IMR-90 (cell line): Measurements from ENCODE around the gene CASP3. TPM values are rescaled to one million over a fixed set of nuclear protein-coding genes. Genes with fewer than 3 reads are reported as not detected.

Experiments
- ATAC-seq: fragments of 200-7000 bp; cut with Tn5 transposase; 2 replicates; pipeline ENCODE4 v1.9.1; 2020; ENCODE audit warnings: low read depth, mild to moderate bottlenecking, moderate library complexity
- BruUV-seq: library from RNA; stranded (reverse); fragments of 400-500 nt; replicated peaks from 2 replicates; lab custom pipeline; 2021; lab: Mats Ljungman, UMichigan
- CTCF ChIA-PET: fragments of 300-600 bp; formaldehyde crosslinking; extraction: SDS; loops from one replicate; lab custom pipeline; 2021; ENCODE audit warnings: antibody characterized with exemption; lab: Yijun Ruan, JAX
- POLR2A ChIA-PET: fragments of 300-600 bp; sonication (Branson Sonifier 250); formaldehyde crosslinking; loops from one replicate; lab custom pipeline; 2022; ENCODE audit warnings: antibody characterized with exemption; ENCODE audit not compliant: unreplicated experiment; lab: Charles Lee
- DNase-seq: peaks from one replicate; pipeline ENCODE4 v3.0.0; 2013
- H2AFZ ChIP-seq: replicated peaks from 2 replicates; pipeline ENCODE3; 2013; ENCODE audit warnings: low read length, mild to moderate bottlenecking; ENCODE audit not compliant: poor library complexity
- H2AK5ac ChIP-seq: 2 replicates; pipeline ENCODE4 v1.6.1; 2013; ENCODE audit warnings: low read depth, low read length, inconsistent platforms
- H2AK9ac ChIP-seq: replicated peaks from 2 replicates; pipeline ENCODE3; 2013; ENCODE audit warnings: mild to moderate bottlenecking, low read depth, low read length, moderate library complexity; ENCODE audit not compliant: poor library complexity
- H2BK120ac ChIP-seq: 2 replicates; pipeline ENCODE4 v1.6.1; 2013; ENCODE audit warnings: low read depth, low read length, inconsistent platforms
- H2BK15ac ChIP-seq: 3 replicates; pipeline ENCODE4 v1.6.1; 2013; ENCODE audit warnings: low read depth, low read length, inconsistent platforms
- H2BK20ac ChIP-seq: 2 replicates; pipeline ENCODE4 v1.6.1; 2013; ENCODE audit warnings: low read depth, mild to moderate bottlenecking, inconsistent platforms, low read length, moderate library complexity
- H2BK5ac ChIP-seq: 2 replicates; pipeline ENCODE4 v1.6.1; 2013; ENCODE audit warnings: mild to moderate bottlenecking, low read depth, low read length, inconsistent platforms; ENCODE audit not compliant: poor library complexity, severe bottlenecking
- H3K14ac ChIP-seq: replicated peaks from 2 replicates; pipeline ENCODE4 v1.6.1; 2013; ENCODE audit warnings: low read depth, low read length, inconsistent platforms
- H3K18ac ChIP-seq: 2 replicates; pipeline ENCODE4 v1.6.1; 2013; ENCODE audit warnings: low read depth, low read length, control low read depth
- H3K23ac ChIP-seq: 2 replicates; pipeline ENCODE4 v1.6.1; 2013; ENCODE audit warnings: low read depth, low read length, inconsistent platforms
- H3K27ac ChIP-seq: 2 replicates; pipeline ENCODE4 v1.5.1; 2013; ENCODE audit warnings: mild to moderate bottlenecking, control low read depth, low read length; ENCODE audit not compliant: insufficient read depth
- H3K27me3 ChIP-seq: 2 replicates; pipeline ENCODE4 v1.6.1; 2013; ENCODE audit warnings: low read length; ENCODE audit not compliant: control insufficient read depth, insufficient read depth
- H3K36me3 ChIP-seq: 2 replicates; pipeline ENCODE4 v1.6.1; 2013; ENCODE audit warnings: low read length, mixed read lengths; ENCODE audit not compliant: control insufficient read depth, insufficient read depth
- H3K4ac ChIP-seq: 2 replicates; pipeline ENCODE4 v1.6.1; 2013; ENCODE audit warnings: low read depth, low read length, inconsistent platforms
- H3K4me1 ChIP-seq: 2 replicates; pipeline ENCODE4 v1.6.1; 2013; ENCODE audit warnings: low read length, mixed read lengths; ENCODE audit not compliant: control insufficient read depth, insufficient read depth
- H3K4me2 ChIP-seq: 2 replicates; pipeline ENCODE4 v1.6.1; 2013; ENCODE audit warnings: low read depth, mild to moderate bottlenecking, control low read depth, low read length, moderate library complexity
- H3K4me3 ChIP-seq: 2 replicates; pipeline ENCODE4 v1.5.1; 2013; ENCODE audit warnings: low read depth, mild to moderate bottlenecking, control low read depth, low read length, moderate library complexity; ENCODE audit not compliant: insufficient read depth
- H3K56ac ChIP-seq: 2 replicates; pipeline ENCODE4 v1.6.1; 2013; ENCODE audit warnings: low read length, inconsistent platforms; ENCODE audit not compliant: insufficient read depth; ENCODE audit errors: extremely low read depth
- H3K79me1 ChIP-seq, 2 experiments: 2 replicates each; pipeline ENCODE4 v1.6.1; 2013; ENCODE audit warnings: low read length in 2 of 2, inconsistent platforms in 1 of 2, low read depth in 1 of 2
- H3K9ac ChIP-seq: 2 replicates; pipeline ENCODE4 v1.6.1; 2013; ENCODE audit warnings: low read depth, low read length, control low read depth
- H3K9me1 ChIP-seq: 2 replicates; pipeline ENCODE4 v1.6.1; 2013; ENCODE audit warnings: low read length, inconsistent platforms; ENCODE audit not compliant: insufficient read depth
- H3K9me3 ChIP-seq: 2 replicates; pipeline ENCODE4 v1.6.1; 2013; ENCODE audit warnings: low read length; ENCODE audit not compliant: control insufficient read depth, insufficient read depth
- H4K20me1 ChIP-seq: 2 replicates; pipeline ENCODE4 v1.6.1; 2013; ENCODE audit warnings: low read length, inconsistent platforms; ENCODE audit not compliant: insufficient read depth
- H4K5ac ChIP-seq: 2 replicates; pipeline ENCODE4 v1.6.1; 2013; ENCODE audit warnings: mild to moderate bottlenecking, low read depth, low read length, control low read depth
- H4K8ac ChIP-seq, 2 experiments: 2 replicates each; pipeline ENCODE4 v1.6.1; 2013; ENCODE audit warnings: low read depth in 2 of 2, low read length in 2 of 2, control low read depth in 1 of 2, inconsistent platforms in 1 of 2
- H4K91ac ChIP-seq: 2 replicates; pipeline ENCODE4 v1.6.1; 2013; ENCODE audit warnings: low read depth, low read length, inconsistent platforms; ENCODE audit not compliant: insufficient read depth
- BHLHE40 ChIP-seq: fragments of 150-350 bp; IDR thresholded peaks from 2 replicates; pipeline ENCODE4 v1.6.1; 2016; ENCODE audit warnings: mild to moderate bottlenecking, low read depth, low read length
- CEBPB ChIP-seq: IDR thresholded peaks from 2 replicates; pipeline ENCODE4 v1.6.1; 2012; ENCODE audit warnings: low read depth, low read length, improper control_type of control experiment
- CHD1 ChIP-seq: IDR thresholded peaks from 2 replicates; pipeline ENCODE4 v1.6.1; 2012; ENCODE audit warnings: low read depth, low read length, improper control_type of control experiment
- FOS ChIP-seq: fragments of 150-350 bp; IDR thresholded peaks from 2 replicates; pipeline ENCODE4 v1.6.1; 2016; ENCODE audit warnings: low read depth, low read length
- MAFK ChIP-seq: IDR thresholded peaks from 2 replicates; pipeline ENCODE4 v1.6.1; 2012; ENCODE audit warnings: low read depth, low read length, improper control_type of control experiment
- MXI1 ChIP-seq: IDR thresholded peaks from 2 replicates; pipeline ENCODE4 v1.6.1; 2012; ENCODE audit warnings: low read depth, mild to moderate bottlenecking, low read length, moderate library complexity, borderline replicate concordance
- NFE2L2 ChIP-seq: fragments of 150-350 bp; IDR thresholded peaks from 2 replicates; pipeline ENCODE4 v1.6.1; 2016; ENCODE audit warnings: low read depth, mild to moderate bottlenecking, low read length
- POLR2A ChIP-seq: IDR thresholded peaks from 2 replicates; pipeline ENCODE4 v1.6.1; 2012; ENCODE audit warnings: mild to moderate bottlenecking, low read depth, low read length
- RAD21 ChIP-seq: IDR thresholded peaks from 2 replicates; pipeline ENCODE4 v1.6.1; 2012; ENCODE audit warnings: low read length, improper control_type of control experiment
- RCOR1 ChIP-seq: IDR thresholded peaks from 2 replicates; pipeline ENCODE4 v1.6.1; 2012; ENCODE audit warnings: mild to moderate bottlenecking, low read length, improper control_type of control experiment; ENCODE audit not compliant: insufficient replicate concordance
- RFX5 ChIP-seq: IDR thresholded peaks from 2 replicates; pipeline ENCODE4 v1.8.0; 2012; ENCODE audit warnings: low read depth, mild to moderate bottlenecking, low read length, moderate library complexity
- WGBS, 2 experiments: methylation state at CpG; one replicate each; pipeline versions ENCODE4 v1.1.5 to v1.1.7; 2013; ENCODE audit warnings: missing lambda C conversion rate in 2 of 2; ENCODE audit not compliant: insufficient read length in 1 of 2; ENCODE audit errors: extremely low coverage in 2 of 2; 5-methylcytosine and 5-hydroxymethylcytosine counted together
- dilution Hi-C: fragments of 300-500 bp; cut with HindIII; formaldehyde crosslinking; loops from one replicate; pipeline ENCODE4 v1.14.3; 2018; ENCODE audit warnings: low sequenced_read_pairs; ENCODE audit not compliant: unreplicated experiment
- in situ Hi-C: fragments of 300-500 bp; cut with MboI; formaldehyde crosslinking; loops from 3 replicates; pipeline ENCODE4 v1.14.3; 2019; ENCODE audit warnings: low sequenced_read_pairs, inconsistent platforms, mixed read lengths
- intact Hi-C: fragments of 100-400 bp; cut with micrococcal nuclease; formaldehyde crosslinking; loops from 2 replicates; pipeline ENCODE4 v1.10.0; 2022
- polyA plus RNA-seq, 3 experiments: library from polyadenylated mRNA; depleted of rRNA; stranded (reverse); fragments of >200 nt; gene quantifications; 2 replicates each; pipeline ENCODE4 v1.2.3, GENCODE V29; 2012; ENCODE audit warnings: low replicate concordance in 1 of 3
- total RNA-seq: library from RNA; depleted of rRNA; stranded (reverse); fragments of >200 nt; gene quantifications from 2 replicates; pipeline ENCODE4 v1.2.3, GENCODE V29; 2012
- TF ChIP-seq, protein P1 (sequence below): conservative IDR thresholded peaks from 2 replicates; pipeline ENCODE4 v1.5.1; 2012; ENCODE audit warnings: mild to moderate bottlenecking, low read depth, low read length, improper control_type of control experiment
- TF ChIP-seq, protein P2 (sequence below): fragments of 150-350 bp; IDR thresholded peaks from 2 replicates; pipeline ENCODE4 v1.6.1; 2017; ENCODE audit warnings: mild to moderate bottlenecking, antibody characterized with exemption, low read length, low read depth

CASP3 gene
- total and polyA plus RNA-seq, 2 of the 4 experiments (the other 2 are of a cell fraction) = 26.7 to 27.4 TPM

DNA sequence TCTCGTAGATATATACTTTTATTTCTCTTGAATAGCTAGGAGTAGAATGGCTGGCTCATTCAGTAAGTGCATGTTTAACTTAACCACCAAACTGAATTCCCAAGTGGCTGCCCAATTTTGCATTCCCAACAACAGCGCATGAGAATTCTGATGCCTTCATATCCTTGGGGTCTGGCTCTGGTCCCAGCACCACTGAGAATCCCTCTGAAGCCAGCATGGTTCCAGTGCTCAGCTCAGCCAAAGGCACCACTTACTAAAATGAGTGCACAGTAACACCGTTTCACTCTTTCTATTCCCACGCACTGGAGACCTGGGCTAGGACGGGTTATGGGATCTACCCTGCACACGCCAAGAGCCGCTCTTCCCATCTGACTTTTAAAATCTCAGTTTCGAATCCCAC is 60.4 kb downstream of the CASP3 start:
- Histone ChIP-seq H4K8ac (no peak overlapping the region), H2BK120ac (no peak overlapping the region), H4K20me1 (no peaks in the 10 kb centered on the region), H2BK20ac (no peak overlapping the region), H2AFZ (no peak overlapping the region), H2AK5ac (no peak overlapping the region), H3K56ac (no peak overlapping the region), H3K9me1 (no peaks in the 10 kb centered on the region), H3K4me2 (no peak overlapping the region), H3K9ac (no peak overlapping the region), H3K27me3 (no peaks in the 10 kb centered on the region), H2AK9ac (no peak overlapping the region), H3K4ac (no peak overlapping the region), H2BK5ac (no peak overlapping the region), H4K91ac (no peak overlapping the region), H3K18ac (no peak overlapping the region), H3K9me3 (no peaks in the 10 kb centered on the region), H3K36me3 (no peaks in the 10 kb centered on the region), H3K27ac (no peak overlapping the region), H3K79me1 (no peaks in the 10 kb centered on the region), H2BK15ac (no peak overlapping the region), H3K4me1 (no peaks in the 10 kb centered on the region), H4K5ac (no peak overlapping the region), H3K14ac (no peak overlapping the region), H3K4me3 (no peak overlapping the region), H3K23ac (no peak overlapping the region)
- dilution Hi-C loops (no loop called here), in situ Hi-C loops (no loop called here), intact Hi-C loops (no loop called here)
- no TSS peak for BruUV-seq
- ChIA-PET CTCF (no interaction called here), POLR2A (no interaction called here)
- no peak for TF ChIP-seq POLR2A
- no peak for TF ChIP-seq CEBPB
- TF ChIP-seq CHD1 = no peak
- TF ChIP-seq FOS = no peak
- TF ChIP-seq RAD21 = no peak
- no peak for TF ChIP-seq RCOR1
- TF ChIP-seq MAFK = no peak
- TF ChIP-seq RFX5 = no peak
- TF ChIP-seq, protein P1, sequence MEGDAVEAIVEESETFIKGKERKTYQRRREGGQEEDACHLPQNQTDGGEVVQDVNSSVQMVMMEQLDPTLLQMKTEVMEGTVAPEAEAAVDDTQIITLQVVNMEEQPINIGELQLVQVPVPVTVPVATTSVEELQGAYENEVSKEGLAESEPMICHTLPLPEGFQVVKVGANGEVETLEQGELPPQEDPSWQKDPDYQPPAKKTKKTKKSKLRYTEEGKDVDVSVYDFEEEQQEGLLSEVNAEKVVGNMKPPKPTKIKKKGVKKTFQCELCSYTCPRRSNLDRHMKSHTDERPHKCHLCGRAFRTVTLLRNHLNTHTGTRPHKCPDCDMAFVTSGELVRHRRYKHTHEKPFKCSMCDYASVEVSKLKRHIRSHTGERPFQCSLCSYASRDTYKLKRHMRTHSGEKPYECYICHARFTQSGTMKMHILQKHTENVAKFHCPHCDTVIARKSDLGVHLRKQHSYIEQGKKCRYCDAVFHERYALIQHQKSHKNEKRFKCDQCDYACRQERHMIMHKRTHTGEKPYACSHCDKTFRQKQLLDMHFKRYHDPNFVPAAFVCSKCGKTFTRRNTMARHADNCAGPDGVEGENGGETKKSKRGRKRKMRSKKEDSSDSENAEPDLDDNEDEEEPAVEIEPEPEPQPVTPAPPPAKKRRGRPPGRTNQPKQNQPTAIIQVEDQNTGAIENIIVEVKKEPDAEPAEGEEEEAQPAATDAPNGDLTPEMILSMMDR = no peak
- TF ChIP-seq, protein P2, sequence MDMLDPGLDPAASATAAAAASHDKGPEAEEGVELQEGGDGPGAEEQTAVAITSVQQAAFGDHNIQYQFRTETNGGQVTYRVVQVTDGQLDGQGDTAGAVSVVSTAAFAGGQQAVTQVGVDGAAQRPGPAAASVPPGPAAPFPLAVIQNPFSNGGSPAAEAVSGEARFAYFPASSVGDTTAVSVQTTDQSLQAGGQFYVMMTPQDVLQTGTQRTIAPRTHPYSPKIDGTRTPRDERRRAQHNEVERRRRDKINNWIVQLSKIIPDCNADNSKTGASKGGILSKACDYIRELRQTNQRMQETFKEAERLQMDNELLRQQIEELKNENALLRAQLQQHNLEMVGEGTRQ = no peak
- no peak for TF ChIP-seq BHLHE40
- TF ChIP-seq MXI1 = no peak
- TF ChIP-seq NFE2L2 = no peak
- no peak for DNase-seq
- no peak for ATAC-seq
- WGBS, 2 experiments = 100% methylated on average over 3 of the region's 8 CpGs; no CpG with 5 or more reads in 1 of the 2 experiments
